ENCODE results near the gene ITGB7. TPM values are rescaled to one million over a fixed set of nuclear protein-coding genes. Genes with fewer than 3 reads are reported as not detected.

ITGB7 gene
- total and polyA plus RNA-seq, 9 of the 15 experiments (the other 6 are each of a cell fraction or from before 2014, with no cell fraction given) = 0.06 to 2.0 (median 0.67) TPM

DNA sequence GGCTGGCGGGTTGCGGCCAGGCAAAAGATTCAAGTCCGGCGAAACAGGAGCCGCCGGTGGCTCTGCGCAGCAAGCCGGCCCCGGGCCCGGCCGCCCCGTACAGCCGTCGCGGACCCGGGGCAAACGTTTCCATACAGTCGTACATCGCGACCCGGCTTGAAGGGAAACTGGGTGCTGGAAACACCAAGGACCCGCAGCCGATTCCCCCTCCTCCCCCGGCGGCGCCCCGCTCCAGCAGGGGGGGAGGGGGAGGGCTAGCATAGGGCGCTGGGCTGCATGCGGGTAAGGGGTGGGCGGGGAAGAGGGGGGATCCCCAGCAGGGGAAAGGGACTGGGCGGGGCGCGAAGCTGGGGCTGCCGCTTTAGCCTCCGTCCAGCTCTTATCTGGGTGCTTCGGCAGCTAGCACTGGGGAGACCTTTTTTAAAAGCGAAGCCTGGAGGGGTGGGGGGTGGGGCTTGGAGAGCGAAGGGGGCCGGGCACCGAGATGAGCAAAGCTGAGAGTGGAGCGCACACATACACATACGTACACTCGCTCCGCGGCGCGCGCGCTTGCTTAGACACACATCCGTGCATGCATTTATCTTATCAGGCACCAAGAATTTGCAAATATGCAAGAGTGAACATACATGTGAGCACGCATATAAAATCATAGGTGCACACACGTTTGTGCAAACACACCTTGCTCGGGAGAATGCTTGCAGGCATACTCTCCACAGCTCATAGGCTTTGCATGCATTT lies 13.1 kb upstream of the ITGB7 start (continued):
- TF ChIP-seq, protein P1, sequence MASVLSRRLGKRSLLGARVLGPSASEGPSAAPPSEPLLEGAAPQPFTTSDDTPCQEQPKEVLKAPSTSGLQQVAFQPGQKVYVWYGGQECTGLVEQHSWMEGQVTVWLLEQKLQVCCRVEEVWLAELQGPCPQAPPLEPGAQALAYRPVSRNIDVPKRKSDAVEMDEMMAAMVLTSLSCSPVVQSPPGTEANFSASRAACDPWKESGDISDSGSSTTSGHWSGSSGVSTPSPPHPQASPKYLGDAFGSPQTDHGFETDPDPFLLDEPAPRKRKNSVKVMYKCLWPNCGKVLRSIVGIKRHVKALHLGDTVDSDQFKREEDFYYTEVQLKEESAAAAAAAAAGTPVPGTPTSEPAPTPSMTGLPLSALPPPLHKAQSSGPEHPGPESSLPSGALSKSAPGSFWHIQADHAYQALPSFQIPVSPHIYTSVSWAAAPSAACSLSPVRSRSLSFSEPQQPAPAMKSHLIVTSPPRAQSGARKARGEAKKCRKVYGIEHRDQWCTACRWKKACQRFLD (CRISPR knock-in tag; IDR thresholded peaks at IDR 0.05) = no peak
- TF ChIP-seq ARNT (IDR thresholded peaks at IDR 0.05) (no peak), KDM2B (CRISPR knock-in tag; IDR thresholded peaks at IDR 0.05) (peak; percentile 45; the same call in 1 of the 2 replicates), MTA3 (IDR thresholded peaks at IDR 0.05; ENCODE audit: borderline replicate concordance) (0 out of 2 replicates have a peak, but pooled peaks have one; percentile 15), ZNF830 (CRISPR knock-in tag; IDR thresholded peaks at IDR 0.05) (no peak), ZNF165 (CRISPR knock-in tag; IDR thresholded peaks at IDR 0.05; ENCODE audit: borderline replicate concordance) (no peak), ZBTB17 (CRISPR knock-in tag; IDR thresholded peaks at IDR 0.05) (no peak), NCOA4 (IDR thresholded peaks at IDR 0.05; ENCODE audit: partially characterized antibody) (no peak), DDX20 (tag; IDR thresholded peaks at IDR 0.05; ENCODE audit: low read depth) (no peak), DMBX1 (CRISPR knock-in tag; IDR thresholded peaks at IDR 0.05; ENCODE audit: borderline replicate concordance) (no peak), ATF7 (IDR thresholded peaks at IDR 0.05) (no peak), POLR2A (conservative IDR thresholded peaks at IDR 0.05) (no peak), SRSF9 (IDR thresholded peaks at IDR 0.05; ENCODE audit: borderline replicate concordance, low read depth, low read length) (no peak), NRF1 (conservative IDR thresholded peaks at IDR 0.05 in 1 of 2, IDR thresholded peaks at IDR 0.05 in 1 of 2) (peak in 1 of 2 experiments; percentile 29; a peak in 1 of 4 replicates), SMAD4 (CRISPR knock-in tag; conservative IDR thresholded peaks at IDR 0.05) (no peak)
- TF ChIP-seq, protein P2, sequence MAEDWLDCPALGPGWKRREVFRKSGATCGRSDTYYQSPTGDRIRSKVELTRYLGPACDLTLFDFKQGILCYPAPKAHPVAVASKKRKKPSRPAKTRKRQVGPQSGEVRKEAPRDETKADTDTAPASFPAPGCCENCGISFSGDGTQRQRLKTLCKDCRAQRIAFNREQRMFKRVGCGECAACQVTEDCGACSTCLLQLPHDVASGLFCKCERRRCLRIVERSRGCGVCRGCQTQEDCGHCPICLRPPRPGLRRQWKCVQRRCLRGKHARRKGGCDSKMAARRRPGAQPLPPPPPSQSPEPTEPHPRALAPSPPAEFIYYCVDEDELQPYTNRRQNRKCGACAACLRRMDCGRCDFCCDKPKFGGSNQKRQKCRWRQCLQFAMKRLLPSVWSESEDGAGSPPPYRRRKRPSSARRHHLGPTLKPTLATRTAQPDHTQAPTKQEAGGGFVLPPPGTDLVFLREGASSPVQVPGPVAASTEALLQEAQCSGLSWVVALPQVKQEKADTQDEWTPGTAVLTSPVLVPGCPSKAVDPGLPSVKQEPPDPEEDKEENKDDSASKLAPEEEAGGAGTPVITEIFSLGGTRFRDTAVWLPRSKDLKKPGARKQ (CRISPR knock-in tag; IDR thresholded peaks at IDR 0.05) = no peak
- TF ChIP-seq, protein P3, sequence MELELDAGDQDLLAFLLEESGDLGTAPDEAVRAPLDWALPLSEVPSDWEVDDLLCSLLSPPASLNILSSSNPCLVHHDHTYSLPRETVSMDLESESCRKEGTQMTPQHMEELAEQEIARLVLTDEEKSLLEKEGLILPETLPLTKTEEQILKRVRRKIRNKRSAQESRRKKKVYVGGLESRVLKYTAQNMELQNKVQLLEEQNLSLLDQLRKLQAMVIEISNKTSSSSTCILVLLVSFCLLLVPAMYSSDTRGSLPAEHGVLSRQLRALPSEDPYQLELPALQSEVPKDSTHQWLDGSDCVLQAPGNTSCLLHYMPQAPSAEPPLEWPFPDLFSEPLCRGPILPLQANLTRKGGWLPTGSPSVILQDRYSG (tag; conservative IDR thresholded peaks at IDR 0.05; ENCODE audit: low read depth) = no peak
- TF ChIP-seq, protein P4, sequence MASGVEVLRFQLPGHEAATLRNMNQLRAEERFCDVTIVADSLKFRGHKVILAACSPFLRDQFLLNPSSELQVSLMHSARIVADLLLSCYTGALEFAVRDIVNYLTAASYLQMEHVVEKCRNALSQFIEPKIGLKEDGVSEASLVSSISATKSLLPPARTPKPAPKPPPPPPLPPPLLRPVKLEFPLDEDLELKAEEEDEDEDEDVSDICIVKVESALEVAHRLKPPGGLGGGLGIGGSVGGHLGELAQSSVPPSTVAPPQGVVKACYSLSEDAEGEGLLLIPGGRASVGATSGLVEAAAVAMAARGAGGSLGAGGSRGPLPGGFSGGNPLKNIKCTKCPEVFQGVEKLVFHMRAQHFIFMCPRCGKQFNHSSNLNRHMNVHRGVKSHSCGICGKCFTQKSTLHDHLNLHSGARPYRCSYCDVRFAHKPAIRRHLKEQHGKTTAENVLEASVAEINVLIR (CRISPR knock-in tag; IDR thresholded peaks at IDR 0.05) = no peak
- TF ChIP-seq, protein P5, sequence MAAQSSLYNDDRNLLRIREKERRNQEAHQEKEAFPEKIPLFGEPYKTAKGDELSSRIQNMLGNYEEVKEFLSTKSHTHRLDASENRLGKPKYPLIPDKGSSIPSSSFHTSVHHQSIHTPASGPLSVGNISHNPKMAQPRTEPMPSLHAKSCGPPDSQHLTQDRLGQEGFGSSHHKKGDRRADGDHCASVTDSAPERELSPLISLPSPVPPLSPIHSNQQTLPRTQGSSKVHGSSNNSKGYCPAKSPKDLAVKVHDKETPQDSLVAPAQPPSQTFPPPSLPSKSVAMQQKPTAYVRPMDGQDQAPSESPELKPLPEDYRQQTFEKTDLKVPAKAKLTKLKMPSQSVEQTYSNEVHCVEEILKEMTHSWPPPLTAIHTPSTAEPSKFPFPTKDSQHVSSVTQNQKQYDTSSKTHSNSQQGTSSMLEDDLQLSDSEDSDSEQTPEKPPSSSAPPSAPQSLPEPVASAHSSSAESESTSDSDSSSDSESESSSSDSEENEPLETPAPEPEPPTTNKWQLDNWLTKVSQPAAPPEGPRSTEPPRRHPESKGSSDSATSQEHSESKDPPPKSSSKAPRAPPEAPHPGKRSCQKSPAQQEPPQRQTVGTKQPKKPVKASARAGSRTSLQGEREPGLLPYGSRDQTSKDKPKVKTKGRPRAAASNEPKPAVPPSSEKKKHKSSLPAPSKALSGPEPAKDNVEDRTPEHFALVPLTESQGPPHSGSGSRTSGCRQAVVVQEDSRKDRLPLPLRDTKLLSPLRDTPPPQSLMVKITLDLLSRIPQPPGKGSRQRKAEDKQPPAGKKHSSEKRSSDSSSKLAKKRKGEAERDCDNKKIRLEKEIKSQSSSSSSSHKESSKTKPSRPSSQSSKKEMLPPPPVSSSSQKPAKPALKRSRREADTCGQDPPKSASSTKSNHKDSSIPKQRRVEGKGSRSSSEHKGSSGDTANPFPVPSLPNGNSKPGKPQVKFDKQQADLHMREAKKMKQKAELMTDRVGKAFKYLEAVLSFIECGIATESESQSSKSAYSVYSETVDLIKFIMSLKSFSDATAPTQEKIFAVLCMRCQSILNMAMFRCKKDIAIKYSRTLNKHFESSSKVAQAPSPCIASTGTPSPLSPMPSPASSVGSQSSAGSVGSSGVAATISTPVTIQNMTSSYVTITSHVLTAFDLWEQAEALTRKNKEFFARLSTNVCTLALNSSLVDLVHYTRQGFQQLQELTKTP (IDR thresholded peaks at IDR 0.05; ENCODE audit: low read depth in 1 of 2, partially characterized antibody in 2 of 2) = peak in 1 of 2 experiments; percentile 73
